GM12865 (cell line): ENCODE results near the gene COL23A1.
"Not testable (repeated sequence)": the region's sequence is repeated elsewhere in the genome, so short reads cannot be mapped to it uniquely, and the experiment has no call there.

Source experiments
- DNase-seq: peaks from one replicate; pipeline ENCODE4 v3.0.0; 2010; ENCODE audit warnings: low read depth
- H3K4me3 ChIP-seq: 2 replicates; pipeline ENCODE4 v1.5.1; 2011; ENCODE audit warnings: mild to moderate bottlenecking, low read depth, low read length, control low read depth
- CTCF ChIP-seq: IDR thresholded peaks from 2 replicates; pipeline ENCODE4 v1.5.1; 2011; ENCODE audit warnings: low read length, control low read depth, low read depth, inconsistent platforms; ENCODE audit not compliant: insufficient read depth; ENCODE audit errors: missing control alignments

The COL23A1 gene

GRCh38 chr5:178376921-178377582 is 213.1 kb downstream of the COL23A1 start:
- TF ChIP-seq CTCF = no peak
- DNase-seq = no peak
- H3K4me3 ChIP-seq = no peak overlapping the region

DNA sequence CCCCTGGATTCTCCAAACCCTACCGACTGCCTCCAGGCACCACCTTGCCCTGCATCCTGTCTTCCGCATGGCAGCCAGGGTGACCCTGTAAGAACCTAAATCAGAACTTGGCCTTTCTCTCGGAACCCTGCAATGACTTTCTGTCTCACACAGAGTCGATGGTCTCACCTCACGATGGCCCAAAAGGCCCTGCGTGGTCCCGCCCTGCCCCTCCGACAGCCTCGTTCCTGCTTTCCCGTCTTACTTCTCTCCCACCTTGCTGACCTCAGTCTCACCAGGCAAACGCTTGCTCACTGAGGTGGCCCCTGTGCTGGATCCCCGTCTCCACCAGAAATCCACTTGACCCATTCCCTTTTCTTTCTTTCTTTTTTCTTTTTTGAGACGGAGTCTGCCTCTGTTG is 214.8 kb downstream of the COL23A1 start:
- DNase-seq = no peak
- no peak for TF ChIP-seq CTCF
- no peak overlapping the region for H3K4me3 ChIP-seq

GRCh38 chr5:178373711-178374110 is 216.5 kb downstream of the COL23A1 start:
- DNase-seq = no peak
- TF ChIP-seq CTCF = no peak
- H3K4me3 ChIP-seq = no peak overlapping the region

- DNase-seq = no peak
- TF ChIP-seq CTCF = no peak
- no peak overlapping the region for H3K4me3 ChIP-seq
These were observed 218.0 kb downstream of the COL23A1 start for GRCh38 chr5:178372142-178372571.

DNA sequence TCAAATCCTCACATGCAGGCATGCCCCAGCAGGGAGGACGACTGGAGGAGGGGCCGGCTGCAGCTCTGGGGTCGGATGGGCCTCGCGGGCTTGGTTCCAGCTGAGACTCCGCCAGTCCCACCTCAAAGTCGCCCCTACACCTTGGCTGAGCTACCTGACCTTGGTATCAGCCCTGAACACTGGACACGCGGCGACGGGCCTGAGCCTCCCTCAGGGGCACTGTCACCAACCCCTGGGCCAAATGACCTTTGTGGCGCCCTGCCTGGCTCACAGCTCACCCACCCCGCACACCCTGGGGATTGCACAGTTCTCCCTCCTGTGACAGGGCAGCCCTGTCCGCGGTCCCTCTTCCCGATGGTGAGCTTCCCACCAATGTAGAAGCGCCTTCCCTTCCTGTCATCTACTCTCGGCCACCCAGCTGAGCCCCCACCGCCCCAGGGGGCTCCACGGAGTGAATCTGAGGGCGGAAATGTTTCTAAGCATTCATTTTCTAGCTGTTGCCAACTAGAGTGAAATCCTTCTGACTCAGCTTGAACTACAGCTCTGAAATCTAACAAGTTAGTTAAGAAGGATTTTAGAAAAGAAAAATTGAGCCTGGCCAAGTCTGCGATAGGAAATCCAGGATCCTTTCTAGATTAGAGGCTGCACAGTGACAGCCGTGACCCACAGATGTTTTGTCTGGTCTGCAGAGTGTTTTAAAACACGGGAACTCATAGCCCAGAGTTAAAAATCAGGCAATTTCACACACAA is 218.7 kb downstream of the COL23A1 start:
- no peak for TF ChIP-seq CTCF
- no peak for DNase-seq
- no peak overlapping the region for H3K4me3 ChIP-seq

GRCh38 chr5:178370102-178370501 is 220.1 kb downstream of the COL23A1 start:
- no peak for TF ChIP-seq CTCF
- no peak overlapping the region for H3K4me3 ChIP-seq
- no peak for DNase-seq

GRCh38 chr5:178369469-178369868 is 220.7 kb downstream of the COL23A1 start:
- not testable (repeated sequence) for DNase-seq, H3K4me3 ChIP-seq
